Skeletal muscle tissue (tissue), 4 donors: Measurements from ENCODE around the gene PMM1. TPM values are rescaled to one million over a fixed set of nuclear protein-coding genes. Genes with fewer than 3 reads are reported as not detected.

Experiments
- H3K27ac ChIP-seq: one replicate; pipeline ENCODE4 v1.7.0; 2013; ENCODE audit warnings: mild to moderate bottlenecking, low read depth, low read length, inconsistent platforms
- H3K27me3 ChIP-seq, 3 donors: one replicate each; pipeline ENCODE4 v1.7.0; 2013; ENCODE audit warnings: low read length in 3 of 3; ENCODE audit not compliant: control insufficient read depth in 3 of 3, insufficient read depth in 3 of 3
- H3K36me3 ChIP-seq, 3 donors: one replicate each; pipeline ENCODE4 v1.7.0; 2013; ENCODE audit warnings: low read length in 3 of 3; ENCODE audit not compliant: control insufficient read depth in 3 of 3, insufficient read depth in 3 of 3
- H3K4me1 ChIP-seq, 3 donors: one replicate each; pipeline ENCODE4 v1.7.0; 2013; ENCODE audit warnings: low read length in 3 of 3, mild to moderate bottlenecking in 3 of 3; ENCODE audit not compliant: control insufficient read depth in 3 of 3, insufficient read depth in 3 of 3
- H3K4me3 ChIP-seq, 3 donors: one replicate each; pipeline ENCODE4 v1.7.0; 2013; ENCODE audit warnings: low read length in 3 of 3
- H3K9ac ChIP-seq, 3 donors: one replicate each; pipeline ENCODE4 v1.7.0; 2013; ENCODE audit warnings: low read length in 3 of 3, mild to moderate bottlenecking in 3 of 3, moderate library complexity in 2 of 3, low read depth in 1 of 3
- H3K9me3 ChIP-seq, 3 donors: one replicate each; pipeline ENCODE4 v1.7.0; 2013; ENCODE audit warnings: low read length in 3 of 3; ENCODE audit not compliant: control insufficient read depth in 3 of 3
- total RNA-seq: library from RNA; depleted of rRNA; stranded (reverse); fragments of >200 nt; gene quantifications from one replicate; pipeline ENCODE4 v1.2.3, GENCODE V29; 2014
- donor health status: Osteomylitis.

The PMM1 gene
- total RNA-seq, 1 donor from 2014 or later = 10.4 TPM

DNA sequence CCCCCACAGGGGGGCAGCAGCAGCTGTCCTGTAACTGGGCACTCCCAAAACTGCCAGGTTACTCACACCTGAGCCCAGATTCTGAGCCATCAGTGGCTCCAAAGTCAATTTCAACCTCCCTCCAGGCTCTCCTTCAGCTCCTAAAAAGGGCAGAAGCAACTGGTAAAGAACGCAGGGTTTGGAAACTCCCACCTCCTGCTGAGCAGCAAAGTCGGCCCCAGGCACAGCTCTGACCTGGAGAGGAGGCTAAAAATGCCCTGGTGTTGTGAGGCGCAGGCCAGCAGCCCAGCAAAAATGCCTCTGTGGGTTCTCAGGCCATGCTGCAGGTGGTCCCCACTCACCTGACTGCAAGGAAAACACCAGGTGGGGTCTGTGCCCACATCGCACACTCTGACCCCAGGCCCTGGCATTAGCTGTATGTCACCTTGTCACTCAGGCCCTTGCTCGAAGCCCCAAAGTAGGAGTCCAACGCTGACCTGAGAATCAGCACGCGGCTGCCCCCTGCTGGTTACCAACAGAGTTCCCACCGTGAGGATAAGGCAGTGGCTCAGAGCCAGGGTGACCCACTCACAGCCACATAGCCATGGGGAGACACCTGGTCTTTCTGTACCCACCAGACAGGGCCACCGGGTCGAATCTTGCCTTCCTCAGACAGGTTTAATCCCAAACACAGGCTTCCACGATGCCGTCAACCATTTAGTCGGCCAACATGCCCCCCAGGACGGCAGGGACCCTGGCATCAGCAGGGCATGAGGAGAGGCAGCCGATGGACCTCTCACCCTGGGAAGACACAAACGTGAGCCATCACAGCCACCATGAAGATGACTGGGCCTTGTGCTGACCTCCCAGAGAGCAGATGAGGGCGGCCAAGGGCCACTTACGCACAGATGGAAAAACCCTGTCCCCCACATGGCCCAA, 56.5 kb downstream of the PMM1 start:
- Histone ChIP-seq H3K36me3 (peaks cover 38 to 44% (median 41%) of the 10 kb centered on the region in 3 donors), H3K9me3 (no peaks in the 10 kb centered on the region), H3K4me1 (peaks cover 4 to 31% (median 26%) of the 10 kb centered on the region in 3 donors), H3K27me3 (no peaks in the 10 kb centered on the region), H3K4me3 (no peak overlapping the region), H3K9ac (peak overlapping the region; percentile 16 to 70 (median 19)), H3K27ac (no peak overlapping the region)

DNA sequence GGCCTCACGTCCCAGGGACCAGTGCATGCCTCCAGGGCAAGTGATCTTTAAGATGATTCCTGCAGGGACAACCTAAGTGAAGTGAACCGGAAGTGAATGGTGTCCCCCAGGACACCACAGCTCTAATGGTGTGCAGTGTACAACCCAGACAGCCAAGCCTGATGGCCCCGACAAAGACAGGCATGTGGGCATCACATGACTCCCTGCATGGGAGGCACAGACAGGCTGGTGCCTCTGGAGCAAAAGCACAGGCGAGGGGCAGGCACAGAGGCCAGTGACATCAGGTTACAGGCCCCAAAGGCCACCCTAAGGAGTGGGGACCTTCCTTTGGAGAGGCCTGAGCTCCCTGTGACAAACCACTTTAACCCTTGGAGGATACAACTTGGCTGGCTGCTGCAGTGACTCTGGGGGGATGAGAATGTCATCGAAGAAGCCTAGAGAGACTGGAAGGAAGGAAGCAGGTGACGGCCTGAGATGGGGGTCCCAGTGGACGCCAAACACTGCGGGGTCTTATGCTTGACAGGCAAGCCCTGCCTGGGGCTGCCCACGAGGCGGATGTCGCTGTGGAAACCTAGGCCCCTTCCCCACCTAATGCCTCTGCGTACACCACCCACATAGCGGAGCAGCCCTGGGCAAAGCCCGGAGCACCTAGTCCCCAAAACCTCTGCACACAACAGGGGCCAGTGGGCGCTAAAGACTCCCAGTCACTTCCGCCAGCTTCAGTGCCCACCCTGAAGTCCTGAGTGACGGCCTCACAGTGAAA, 57.7 kb downstream of the PMM1 start:
- peaks cover 4 to 32% (median 27%) of the 10 kb centered on the region in 3 donors for H3K4me1 ChIP-seq
- H3K9me3 ChIP-seq = no peaks in the 10 kb centered on the region
- peaks cover 51 to 53% (median 52%) of the 10 kb centered on the region in 3 donors for H3K36me3 ChIP-seq
- H3K27me3 ChIP-seq = no peaks in the 10 kb centered on the region
- peak overlapping the region; percentile 19 for H3K27ac ChIP-seq
- H3K9ac ChIP-seq = peak overlapping the region in 2 of 3 donors; percentile 33 to 70
- no peak overlapping the region for H3K4me3 ChIP-seq

DNA sequence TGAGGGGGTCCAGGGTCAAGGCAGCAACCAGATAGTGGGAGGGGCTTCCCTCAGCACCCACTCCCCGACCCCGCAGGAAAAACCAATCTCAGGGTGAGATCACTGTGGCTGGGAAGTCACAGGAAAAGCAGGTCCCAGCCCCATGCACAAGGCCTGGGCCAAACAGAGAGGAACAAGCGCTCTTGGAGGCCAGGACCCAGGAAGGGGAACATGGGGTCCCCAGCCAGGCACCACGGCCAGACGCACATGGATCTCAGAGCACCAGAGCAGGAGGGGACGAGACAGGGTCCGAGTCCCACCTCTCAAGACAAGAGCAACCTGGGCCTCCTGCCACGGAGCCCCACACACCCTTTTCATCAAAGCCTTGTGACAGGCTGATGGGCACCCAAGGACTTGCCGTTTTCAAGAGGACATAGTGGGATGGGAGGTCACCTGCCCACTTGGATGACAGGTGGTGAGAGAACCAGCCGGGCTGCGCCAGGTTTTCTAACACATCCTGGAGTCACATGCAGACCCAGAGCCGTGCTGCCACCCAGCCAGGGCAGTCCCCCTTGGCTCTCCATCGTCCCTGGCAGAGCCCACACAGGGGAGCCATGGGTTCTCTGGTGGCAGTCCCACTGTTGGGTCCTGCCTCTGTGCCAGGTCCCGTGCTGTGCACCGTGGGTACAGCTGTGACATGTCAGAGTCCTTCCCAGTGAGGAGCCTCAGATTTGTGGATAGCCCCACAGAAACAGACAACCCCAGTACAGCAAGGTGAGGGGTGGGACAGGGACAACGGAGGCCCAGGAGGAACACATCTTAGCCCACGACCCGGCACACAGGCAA, 58.5 kb downstream of the PMM1 start:
- Histone ChIP-seq H3K9me3 (no peaks in the 10 kb centered on the region), H3K27me3 (no peaks in the 10 kb centered on the region), H3K27ac (peak overlapping the region; percentile 19), H3K4me1 (peaks cover 9 to 39% (median 35%) of the 10 kb centered on the region in 3 donors), H3K4me3 (no peak overlapping the region), H3K9ac (peak overlapping the region in 2 of 3 donors; percentile 33 to 70), H3K36me3 (peaks cover 58 to 61% (median 59%) of the 10 kb centered on the region in 3 donors)

DNA sequence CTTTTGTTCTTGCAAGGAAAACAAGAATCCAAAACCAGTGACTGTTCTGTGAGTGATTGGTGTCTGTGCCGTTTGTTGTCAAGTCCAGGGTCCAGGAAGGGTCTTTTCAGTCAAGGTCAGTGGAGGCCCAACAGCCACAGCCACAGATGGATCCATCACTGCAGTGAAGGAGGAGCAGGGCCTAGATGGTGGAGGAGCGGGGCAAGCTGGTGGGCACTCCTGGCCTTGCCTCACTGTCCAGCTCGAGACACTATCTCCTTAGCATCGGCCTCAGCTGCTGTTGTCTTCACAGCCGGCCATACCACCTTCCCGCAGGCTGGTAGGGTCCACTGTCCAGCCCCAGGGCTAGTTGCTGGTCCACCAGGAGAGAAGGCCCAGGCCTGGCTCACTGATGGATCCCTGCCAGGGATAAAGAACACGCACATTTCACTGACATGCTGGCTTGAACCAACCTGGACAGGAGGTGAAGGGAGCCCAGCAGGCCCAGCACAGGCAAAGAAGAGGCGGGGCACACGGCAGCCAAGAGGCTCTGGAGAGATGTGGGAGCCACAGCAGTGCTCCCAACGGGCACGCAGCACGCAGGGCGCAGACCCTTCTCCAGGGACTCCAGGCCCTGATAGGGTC, 60.6 kb downstream of the PMM1 start:
- Histone ChIP-seq H3K4me3 (no peak overlapping the region), H3K36me3 (peaks cover 75 to 78% (median 76%) of the 10 kb centered on the region in 3 donors), H3K27ac (no peak overlapping the region), H3K4me1 (peaks cover 26 to 59% (median 55%) of the 10 kb centered on the region in 3 donors), H3K9ac (no peak overlapping the region), H3K9me3 (no peaks in the 10 kb centered on the region), H3K27me3 (no peaks in the 10 kb centered on the region)

DNA sequence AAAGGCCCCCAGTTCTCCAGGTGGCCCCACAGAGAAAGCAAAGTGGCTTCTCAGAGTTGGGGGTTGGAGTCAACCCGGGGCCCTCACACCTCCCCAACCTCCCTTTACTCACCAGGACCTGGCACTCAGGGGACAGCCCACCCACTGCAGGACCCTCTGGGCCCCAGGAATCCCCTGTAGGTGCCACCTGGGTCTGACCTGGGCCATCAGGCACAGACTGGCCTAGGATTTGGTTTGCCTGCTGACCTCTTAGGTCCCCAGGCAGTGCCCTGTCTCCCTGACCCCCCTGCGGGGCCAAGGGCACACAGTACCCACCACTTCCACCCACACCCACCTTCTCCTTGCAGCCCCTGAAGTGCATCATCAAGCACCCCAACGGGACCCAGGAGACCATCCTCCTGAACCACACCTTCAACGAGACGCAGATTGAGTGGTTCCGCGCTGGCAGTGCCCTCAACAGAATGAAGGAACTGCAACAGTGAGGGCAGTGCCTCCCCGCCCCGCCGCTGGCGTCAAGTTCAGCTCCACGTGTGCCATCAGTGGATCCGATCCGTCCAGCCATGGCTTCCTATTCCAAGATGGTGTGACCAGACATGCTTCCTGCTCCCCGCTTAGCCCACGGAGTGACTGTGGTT, 61.4 kb downstream of the PMM1 start:
- Histone ChIP-seq H3K27ac (no peak overlapping the region), H3K27me3 (no peaks in the 10 kb centered on the region), H3K9ac (no peak overlapping the region), H3K4me3 (no peak overlapping the region), H3K36me3 (peaks cover 80 to 86% (median 83%) of the 10 kb centered on the region in 3 donors), H3K9me3 (no peaks in the 10 kb centered on the region), H3K4me1 (peaks cover 31 to 64% (median 60%) of the 10 kb centered on the region in 3 donors)

Other genes with a start within 250 kb of the PMM1 start
- gene TEF, start 207.9 kb downstream of the PMM1 start, total RNA-seq = 12.5 TPM
- 15.1 TPM for gene TOB2, start 143.0 kb downstream of the PMM1 start, total RNA-seq
- gene PHF5A, start 121.1 kb downstream of the PMM1 start, total RNA-seq = 43.8 TPM
- gene ACO2, start 120.7 kb downstream of the PMM1 start, total RNA-seq = 110 TPM
- gene POLR3H, start 45.4 kb downstream of the PMM1 start, total RNA-seq = 12.0 TPM
- gene CSDC2, start 28.8 kb downstream of the PMM1 start, total RNA-seq = 0.52 TPM
- 5.7 TPM for gene DESI1, start 31.2 kb upstream of the PMM1 start, total RNA-seq
- 287 TPM for gene XRCC6, start 31.5 kb upstream of the PMM1 start, total RNA-seq
- gene SNU13, start 99.0 kb upstream of the PMM1 start, total RNA-seq = 57.4 TPM
- gene MEI1, start 109.7 kb upstream of the PMM1 start, total RNA-seq = 3.1 TPM
- gene CCDC134, start 210.8 kb upstream of the PMM1 start, total RNA-seq = 30.3 TPM
- 20.9 TPM for gene SREBF2, start 243.3 kb upstream of the PMM1 start, total RNA-seq